ENCODE data around the gene ACOXL. TPM values are rescaled to one million over a fixed set of nuclear protein-coding genes. Genes with fewer than 3 reads are reported as not detected.
"Not testable (repeated sequence)": the region's sequence is repeated elsewhere in the genome, so short reads cannot be mapped to it uniquely, and the experiment has no call there.

Gene ACOXL
- total RNA-seq, 2 experiments from 2014 or later: 0.26 to 0.41 TPM

- Mint-ChIP-seq H3K4me1 (ENCODE audit: low read depth) (no peaks in the 10 kb centered on the region), H3K9me3 (no peaks in the 10 kb centered on the region), H3K4me3 (no peak overlapping the region), H3K27me3 (peaks cover 3% of the 10 kb centered on the region), H3K36me3 (no peaks in the 10 kb centered on the region), H3K27ac (no peak overlapping the region)
- ChIA-PET CTCF (no interaction called here), POLR2A (no interaction called here)
- DNase-seq: no peak
- intact Hi-C loops (cut with micrococcal nuclease): no loop called here
These were observed 210.8 kb downstream of the ACOXL start for GRCh38 chr2:110943070-110943634.

DNA sequence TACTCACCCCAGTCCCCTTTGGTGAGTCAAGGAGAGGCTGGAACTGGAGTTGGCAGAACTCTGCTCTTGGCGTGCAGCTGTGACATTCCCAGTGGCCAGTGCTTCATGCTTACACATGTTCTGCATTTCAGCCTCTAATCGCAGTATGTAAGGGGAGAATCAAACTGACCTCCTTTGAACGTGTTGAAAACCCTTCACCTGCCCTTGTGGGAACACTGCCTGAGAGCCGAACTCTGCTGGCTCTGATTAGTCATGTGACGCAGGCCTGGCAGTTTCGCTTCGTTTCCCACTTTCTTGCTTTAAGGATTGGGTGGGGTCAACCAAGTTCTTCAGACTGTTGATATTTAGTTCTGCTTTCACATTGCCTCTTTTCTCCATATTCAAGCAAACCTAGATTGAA, 214.5 kb downstream of the ACOXL start:
- no peaks in the 10 kb centered on the region for H3K9me3 Mint-ChIP-seq
- intact Hi-C loops (cut with micrococcal nuclease): no loop called here
- no peaks in the 10 kb centered on the region for H3K36me3 Mint-ChIP-seq
- no peak overlapping the region for H3K27ac Mint-ChIP-seq
- CTCF ChIA-PET: interaction anchor here (0.6 kb wide), 1 partner anchor 93 kb away, joined by 3 read pairs; no protein-coding TSS in a partner anchor
- H3K4me3 Mint-ChIP-seq: no peak overlapping the region
- peaks cover 8% of the 10 kb centered on the region for H3K27me3 Mint-ChIP-seq
- DNase-seq: no peak
- H3K4me1 Mint-ChIP-seq (ENCODE audit: low read depth): no peaks in the 10 kb centered on the region
- POLR2A ChIA-PET: no interaction called here

DNA sequence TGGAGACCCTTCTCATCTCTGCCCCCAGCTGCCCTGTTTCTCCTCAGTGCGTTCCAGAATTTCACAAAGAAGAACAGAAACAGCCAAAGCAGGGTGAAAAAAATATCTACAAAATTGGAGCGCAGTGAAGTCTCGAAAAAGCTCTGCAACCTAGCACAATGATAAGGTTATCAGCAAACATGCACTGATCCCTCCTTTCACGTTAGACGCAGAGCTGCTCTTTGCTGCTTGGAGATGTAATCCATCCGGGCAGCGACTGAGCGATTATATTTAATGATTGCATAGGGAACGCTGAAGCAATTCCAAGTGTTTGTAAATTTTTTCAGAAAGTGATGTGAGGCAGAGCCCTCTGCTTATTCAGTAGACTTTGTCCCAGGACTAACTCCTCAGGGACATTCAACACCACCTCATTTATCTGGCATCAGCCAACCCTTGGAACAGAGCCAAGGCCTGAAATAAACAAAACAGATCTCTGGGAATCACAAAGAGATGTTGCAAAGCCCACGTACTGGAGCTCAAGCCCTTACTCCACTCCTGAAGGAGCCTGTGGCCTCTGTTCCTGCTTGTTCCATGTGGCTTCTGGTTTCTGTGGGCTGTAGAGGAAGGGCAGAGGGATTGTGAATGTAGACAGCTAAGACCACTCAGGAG, 215.8 kb downstream of the ACOXL start:
- ChIA-PET POLR2A (no interaction called here), CTCF (no interaction called here)
- Mint-ChIP-seq H3K36me3 (no peaks in the 10 kb centered on the region), H3K4me1 (ENCODE audit: low read depth) (no peaks in the 10 kb centered on the region), H3K27ac (no peak overlapping the region), H3K9me3 (no peaks in the 10 kb centered on the region), H3K27me3 (peaks cover 9% of the 10 kb centered on the region), H3K4me3 (no peak overlapping the region)
- intact Hi-C loops (cut with micrococcal nuclease): no loop called here
- no peak for DNase-seq

DNA sequence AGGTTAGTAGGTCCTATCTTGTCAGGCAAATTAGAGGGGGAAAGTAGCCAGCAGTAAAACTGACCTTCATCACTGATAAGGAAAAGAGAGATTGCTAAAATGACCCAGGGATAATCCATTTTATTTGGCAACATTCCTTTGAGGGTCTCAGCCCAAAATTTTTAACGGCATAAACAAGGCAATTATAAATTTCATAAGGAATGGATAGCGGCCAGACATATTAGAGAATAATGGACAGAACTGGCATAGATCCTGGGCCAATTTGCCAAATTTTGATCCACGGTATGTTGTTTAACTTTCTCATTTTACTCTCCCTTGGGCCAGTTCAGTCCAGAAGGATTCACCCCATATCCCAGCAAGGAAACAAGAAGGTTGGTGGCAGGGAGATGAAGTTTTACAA, 217.9 kb downstream of the ACOXL start:
- POLR2A ChIA-PET: no interaction called here
- no peak overlapping the region for H3K27ac Mint-ChIP-seq
- no peak overlapping the region for H3K4me3 Mint-ChIP-seq
- CTCF ChIA-PET: no interaction called here
- no peaks in the 10 kb centered on the region for H3K9me3 Mint-ChIP-seq
- H3K36me3 Mint-ChIP-seq: no peaks in the 10 kb centered on the region
- intact Hi-C loops (cut with micrococcal nuclease): no loop called here
- H3K4me1 Mint-ChIP-seq (ENCODE audit: low read depth): no peaks in the 10 kb centered on the region
- no peak for DNase-seq
- H3K27me3 Mint-ChIP-seq: peaks cover 15% of the 10 kb centered on the region

- Mint-ChIP-seq H3K27ac (no peak overlapping the region), H3K4me1 (ENCODE audit: low read depth) (no peaks in the 10 kb centered on the region), H3K36me3 (no peaks in the 10 kb centered on the region), H3K9me3 (no peaks in the 10 kb centered on the region), H3K4me3 (no peak overlapping the region), H3K27me3 (peaks cover 22% of the 10 kb centered on the region)
- DNase-seq: no peak
- intact Hi-C loops (cut with micrococcal nuclease): no loop called here
- CTCF ChIA-PET: no interaction called here
- POLR2A ChIA-PET: no interaction called here
These were observed 222.7 kb downstream of the ACOXL start for GRCh38 chr2:110955045-110955444.

- Mint-ChIP-seq H3K27me3 (peaks cover 22% of the 10 kb centered on the region), H3K36me3 (no peaks in the 10 kb centered on the region), H3K4me3 (no peak overlapping the region), H3K9me3 (no peaks in the 10 kb centered on the region), H3K4me1 (ENCODE audit: low read depth) (no peaks in the 10 kb centered on the region), H3K27ac (no peak overlapping the region)
- intact Hi-C loops (cut with micrococcal nuclease): no loop called here
- ChIA-PET POLR2A (no interaction called here), CTCF (no interaction called here)
- DNase-seq: no peak
These were observed 223.2 kb downstream of the ACOXL start for GRCh38 chr2:110955556-110955955.

GRCh38 chr2:110957293-110957692, 224.9 kb downstream of the ACOXL start:
- H3K27me3 Mint-ChIP-seq: peaks cover 27% of the 10 kb centered on the region
- H3K36me3 Mint-ChIP-seq: no peaks in the 10 kb centered on the region
- peaks cover 3% of the 10 kb centered on the region for H3K9me3 Mint-ChIP-seq
- intact Hi-C loops (cut with micrococcal nuclease): no loop called here
- POLR2A ChIA-PET: no interaction called here
- CTCF ChIA-PET: no interaction called here
- no peak overlapping the region for H3K27ac Mint-ChIP-seq
- DNase-seq: no peak
- no peak overlapping the region for H3K4me3 Mint-ChIP-seq
- H3K4me1 Mint-ChIP-seq (ENCODE audit: low read depth): no peaks in the 10 kb centered on the region

GRCh38 chr2:110958346-110959119, 226.2 kb downstream of the ACOXL start:
- H3K36me3 Mint-ChIP-seq: no peaks in the 10 kb centered on the region

GRCh38 chr2:110959198-110959597, 226.8 kb downstream of the ACOXL start:
- ChIA-PET POLR2A (no interaction called here), CTCF (no interaction called here)
- peaks cover 27% of the 10 kb centered on the region for H3K27me3 Mint-ChIP-seq
- intact Hi-C loops (cut with micrococcal nuclease): no loop called here
- H3K9me3 Mint-ChIP-seq: peaks cover 3% of the 10 kb centered on the region
- H3K27ac Mint-ChIP-seq: no peak overlapping the region
- no peaks in the 10 kb centered on the region for H3K36me3 Mint-ChIP-seq
- no peaks in the 10 kb centered on the region for H3K4me1 Mint-ChIP-seq (ENCODE audit: low read depth)
- no peak for DNase-seq
- no peak overlapping the region for H3K4me3 Mint-ChIP-seq

More at GRCh38 chr2:110958346-110959119, 226.2 kb downstream of the ACOXL start:
- peaks cover 28% of the 10 kb centered on the region for H3K27me3 Mint-ChIP-seq
- DNase-seq: no peak
- intact Hi-C loops (cut with micrococcal nuclease): no loop called here
- no peaks in the 10 kb centered on the region for H3K4me1 Mint-ChIP-seq (ENCODE audit: low read depth)
- CTCF ChIA-PET: no interaction called here
- POLR2A ChIA-PET: no interaction called here
- H3K4me3 Mint-ChIP-seq: no peak overlapping the region
- peaks cover 3% of the 10 kb centered on the region for H3K9me3 Mint-ChIP-seq
- no peak overlapping the region for H3K27ac Mint-ChIP-seq

DNA sequence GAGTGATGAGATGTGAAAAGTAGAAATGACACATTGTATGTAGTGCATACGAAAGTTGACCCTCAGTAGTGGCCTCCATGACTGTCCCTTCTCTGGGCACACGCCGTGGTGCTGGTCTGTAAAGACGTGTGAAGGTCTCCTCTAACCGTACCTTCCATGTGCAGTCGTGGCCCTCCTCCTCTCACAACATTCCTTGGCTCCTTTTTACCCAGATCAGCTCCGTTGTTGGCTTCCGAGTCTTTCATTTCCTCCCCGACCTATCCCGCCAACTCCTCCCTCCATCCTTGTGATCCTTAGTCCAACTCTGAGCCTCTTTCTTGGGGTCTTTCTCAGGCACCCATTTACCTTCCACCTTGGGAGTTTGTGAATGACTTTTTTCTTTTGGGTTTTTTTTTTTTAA, 227.9 kb downstream of the ACOXL start:
- no peak overlapping the region for H3K27ac Mint-ChIP-seq
- H3K4me1 Mint-ChIP-seq (ENCODE audit: low read depth): no peaks in the 10 kb centered on the region
- ChIA-PET CTCF (no interaction called here), POLR2A (no interaction called here)
- no peak for DNase-seq
- H3K9me3 Mint-ChIP-seq: peaks cover 3% of the 10 kb centered on the region
- H3K4me3 Mint-ChIP-seq: no peak overlapping the region
- peaks cover 22% of the 10 kb centered on the region for H3K27me3 Mint-ChIP-seq
- intact Hi-C loops (cut with micrococcal nuclease): no loop called here
- H3K36me3 Mint-ChIP-seq: no peaks in the 10 kb centered on the region

GRCh38 chr2:110960954-110961353, 228.6 kb downstream of the ACOXL start:
- H3K36me3 Mint-ChIP-seq: no peaks in the 10 kb centered on the region
- DNase-seq: no peak
- no peak overlapping the region for H3K27ac Mint-ChIP-seq
- intact Hi-C loops (cut with micrococcal nuclease): no loop called here
- ChIA-PET POLR2A (no interaction called here), CTCF (no interaction called here)
- no peaks in the 10 kb centered on the region for H3K4me1 Mint-ChIP-seq (ENCODE audit: low read depth)
- H3K4me3 Mint-ChIP-seq: no peak overlapping the region
- H3K9me3 Mint-ChIP-seq: peaks cover 3% of the 10 kb centered on the region
- peaks cover 26% of the 10 kb centered on the region for H3K27me3 Mint-ChIP-seq

GRCh38 chr2:110961643-110962042, 229.3 kb downstream of the ACOXL start:
- H3K9me3 Mint-ChIP-seq; POLR2A ChIA-PET; DNase-seq; H3K27ac Mint-ChIP-seq; H3K4me1 Mint-ChIP-seq (ENCODE audit: low read depth); H3K36me3 Mint-ChIP-seq; intact Hi-C loops (cut with micrococcal nuclease); CTCF ChIA-PET; H3K4me3 Mint-ChIP-seq: not testable (repeated sequence)
- peaks cover 26% of the 10 kb centered on the region for H3K27me3 Mint-ChIP-seq

GRCh38 chr2:110969696-110970095, 237.3 kb downstream of the ACOXL start:
- intact Hi-C loops (cut with micrococcal nuclease): no loop called here
- no peaks in the 10 kb centered on the region for H3K4me1 Mint-ChIP-seq (ENCODE audit: low read depth)
- H3K4me3 Mint-ChIP-seq: no peak overlapping the region
- ChIA-PET CTCF (interaction anchor here (1.2 kb wide), 1 partner anchor 28 kb away, joined by 3 read pairs; no protein-coding TSS in a partner anchor), POLR2A (no interaction called here)
- H3K27me3 Mint-ChIP-seq: peaks cover 19% of the 10 kb centered on the region
- no peak overlapping the region for H3K27ac Mint-ChIP-seq
- H3K9me3 Mint-ChIP-seq: no peaks in the 10 kb centered on the region
- no peaks in the 10 kb centered on the region for H3K36me3 Mint-ChIP-seq
- no peak for DNase-seq
